Measurements from ENCODE around the gene FIZ1.

Gene FIZ1

GRCh38 chr19:55635856-55636440 is 36.6 kb upstream of the FIZ1 start:
- DNase-seq (ENCODE audit: low read depth) = no peak
- H3K4me3 ChIP-seq (ENCODE audit: control insufficient read depth, low read depth, low read length) = peak overlapping the region; percentile 87
- no peak for TF ChIP-seq CTCF (conservative IDR thresholded peaks at IDR 0.05; ENCODE audit: control insufficient read depth, insufficient read depth, low read depth, low read length)

GRCh38 chr19:55635334-55635717 is 36.0 kb upstream of the FIZ1 start:
- H3K4me3 ChIP-seq (ENCODE audit: control insufficient read depth, low read depth, low read length) = peak overlapping the region; percentile 87
- DNase-seq (ENCODE audit: low read depth) = no peak
- no peak for TF ChIP-seq CTCF (conservative IDR thresholded peaks at IDR 0.05; ENCODE audit: control insufficient read depth, insufficient read depth, low read depth, low read length)

- no peak for DNase-seq (ENCODE audit: low read depth)
- no peak overlapping the region for H3K4me3 ChIP-seq (ENCODE audit: control insufficient read depth, low read depth, low read length)
- no peak for TF ChIP-seq CTCF (conservative IDR thresholded peaks at IDR 0.05; ENCODE audit: control insufficient read depth, insufficient read depth, low read depth, low read length)
These were observed 34.5 kb upstream of the FIZ1 start for GRCh38 chr19:55633861-55634260.

- peak; percentile 83 for TF ChIP-seq CTCF (conservative IDR thresholded peaks at IDR 0.05; ENCODE audit: control insufficient read depth, insufficient read depth, low read depth, low read length)
- peak; percentile 97 for DNase-seq (ENCODE audit: low read depth)
- H3K4me3 ChIP-seq (ENCODE audit: control insufficient read depth, low read depth, low read length) = no peak overlapping the region
These were observed 33.1 kb upstream of the FIZ1 start for GRCh38 chr19:55632463-55632834.

GRCh38 chr19:55626350-55626749 is 27.0 kb upstream of the FIZ1 start:
- no peak overlapping the region for H3K4me3 ChIP-seq (ENCODE audit: control insufficient read depth, low read depth, low read length)
- TF ChIP-seq CTCF (conservative IDR thresholded peaks at IDR 0.05; ENCODE audit: control insufficient read depth, insufficient read depth, low read depth, low read length) = no peak
- no peak for DNase-seq (ENCODE audit: low read depth)

- DNase-seq (ENCODE audit: low read depth) = no peak
- H3K4me3 ChIP-seq (ENCODE audit: control insufficient read depth, low read depth, low read length) = peak overlapping the region; percentile 72
- TF ChIP-seq CTCF (conservative IDR thresholded peaks at IDR 0.05; ENCODE audit: control insufficient read depth, insufficient read depth, low read depth, low read length) = no peak
These were observed 25.6 kb upstream of the FIZ1 start for GRCh38 chr19:55625004-55625326.
